Measurements from ENCODE around the gene PRPF18. TPM values are rescaled to one million over a fixed set of nuclear protein-coding genes. Genes with fewer than 3 reads are reported as not detected.

PRPF18 gene
- total RNA-seq, 1 experiment from 2014 or later, result 18.9 TPM

- Histone ChIP-seq H3K4me3 (no peak overlapping the region), H3F3A (ENCODE audit: insufficient read depth, low read depth) (no peaks in the 10 kb centered on the region), H3K27ac (no peak overlapping the region), H3K79me2 (ENCODE audit: low read depth) (no peaks in the 10 kb centered on the region), H3K36me3 (ENCODE audit: low read depth) (peaks cover 5% of the 10 kb centered on the region; the same call in 1 of the 2 replicates), H3K9me3 (ENCODE audit: insufficient read depth, low read depth) (no peaks in the 10 kb centered on the region), H3K4me2 (no peak overlapping the region), H3K4me1 (replicated peaks; ENCODE audit: insufficient read depth) (no peaks in the 10 kb centered on the region), H3K9me2 (ENCODE audit: insufficient read depth) (no peaks in the 10 kb centered on the region), H2AFZ (no peak overlapping the region), H4K20me1 (ENCODE audit: insufficient read depth) (no peaks in the 10 kb centered on the region; the same call in 1 of the 2 replicates), H3K27me3 (ENCODE audit: insufficient read depth, low read depth) (no peaks in the 10 kb centered on the region)
- TF ChIP-seq, protein P1, sequence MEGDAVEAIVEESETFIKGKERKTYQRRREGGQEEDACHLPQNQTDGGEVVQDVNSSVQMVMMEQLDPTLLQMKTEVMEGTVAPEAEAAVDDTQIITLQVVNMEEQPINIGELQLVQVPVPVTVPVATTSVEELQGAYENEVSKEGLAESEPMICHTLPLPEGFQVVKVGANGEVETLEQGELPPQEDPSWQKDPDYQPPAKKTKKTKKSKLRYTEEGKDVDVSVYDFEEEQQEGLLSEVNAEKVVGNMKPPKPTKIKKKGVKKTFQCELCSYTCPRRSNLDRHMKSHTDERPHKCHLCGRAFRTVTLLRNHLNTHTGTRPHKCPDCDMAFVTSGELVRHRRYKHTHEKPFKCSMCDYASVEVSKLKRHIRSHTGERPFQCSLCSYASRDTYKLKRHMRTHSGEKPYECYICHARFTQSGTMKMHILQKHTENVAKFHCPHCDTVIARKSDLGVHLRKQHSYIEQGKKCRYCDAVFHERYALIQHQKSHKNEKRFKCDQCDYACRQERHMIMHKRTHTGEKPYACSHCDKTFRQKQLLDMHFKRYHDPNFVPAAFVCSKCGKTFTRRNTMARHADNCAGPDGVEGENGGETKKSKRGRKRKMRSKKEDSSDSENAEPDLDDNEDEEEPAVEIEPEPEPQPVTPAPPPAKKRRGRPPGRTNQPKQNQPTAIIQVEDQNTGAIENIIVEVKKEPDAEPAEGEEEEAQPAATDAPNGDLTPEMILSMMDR (conservative IDR thresholded peaks at IDR 0.05), result no peak
- TF ChIP-seq EZH2 (IDR thresholded peaks at IDR 0.05; ENCODE audit: low read depth), result no peak
- DNase-seq, result no peak
- CTCF ChIA-PET, result no interaction called here
- BruUV-seq (replicated peaks), result no TSS peak
- intact Hi-C loops (cut with micrococcal nuclease; ENCODE audit: unreplicated experiment), result no loop called here
- POLR2A ChIA-PET (ENCODE audit: unreplicated experiment), result no interaction called here
Observed at GRCh38 chr10:13648425-13648824, 61.7 kb downstream of the PRPF18 start.

GRCh38 chr10:13649844-13650520 is 63.2 kb downstream of the PRPF18 start:
- H3K27me3 ChIP-seq (ENCODE audit: insufficient read depth, low read depth), result no peaks in the 10 kb centered on the region
- no peaks in the 10 kb centered on the region for H3K9me2 ChIP-seq (ENCODE audit: insufficient read depth)
- no peaks in the 10 kb centered on the region for H3K9me3 ChIP-seq (ENCODE audit: insufficient read depth, low read depth)
- H3K79me2 ChIP-seq (ENCODE audit: low read depth), result no peaks in the 10 kb centered on the region
- BruUV-seq (replicated peaks), result no TSS peak
- CTCF ChIA-PET, result no interaction called here
- no peak overlapping the region for H3K4me3 ChIP-seq
- no peaks in the 10 kb centered on the region for H3K4me1 ChIP-seq (replicated peaks; ENCODE audit: insufficient read depth)
- no peaks in the 10 kb centered on the region for H3F3A ChIP-seq (ENCODE audit: insufficient read depth, low read depth)
- intact Hi-C loops (cut with micrococcal nuclease; ENCODE audit: unreplicated experiment), result no loop called here
- no peak overlapping the region for H2AFZ ChIP-seq
- DNase-seq, result no peak
- no peaks in the 10 kb centered on the region; the same call in 1 of the 2 replicates for H4K20me1 ChIP-seq (ENCODE audit: insufficient read depth)
- no peak for TF ChIP-seq EZH2 (IDR thresholded peaks at IDR 0.05; ENCODE audit: low read depth)
- TF ChIP-seq, protein P1 (conservative IDR thresholded peaks at IDR 0.05), result no peak
- POLR2A ChIA-PET (ENCODE audit: unreplicated experiment), result no interaction called here
- H3K4me2 ChIP-seq, result no peak overlapping the region
- H3K36me3 ChIP-seq (ENCODE audit: low read depth), result peaks cover 5% of the 10 kb centered on the region; the same call in 1 of the 2 replicates
- H3K27ac ChIP-seq, result no peak overlapping the region

DNA sequence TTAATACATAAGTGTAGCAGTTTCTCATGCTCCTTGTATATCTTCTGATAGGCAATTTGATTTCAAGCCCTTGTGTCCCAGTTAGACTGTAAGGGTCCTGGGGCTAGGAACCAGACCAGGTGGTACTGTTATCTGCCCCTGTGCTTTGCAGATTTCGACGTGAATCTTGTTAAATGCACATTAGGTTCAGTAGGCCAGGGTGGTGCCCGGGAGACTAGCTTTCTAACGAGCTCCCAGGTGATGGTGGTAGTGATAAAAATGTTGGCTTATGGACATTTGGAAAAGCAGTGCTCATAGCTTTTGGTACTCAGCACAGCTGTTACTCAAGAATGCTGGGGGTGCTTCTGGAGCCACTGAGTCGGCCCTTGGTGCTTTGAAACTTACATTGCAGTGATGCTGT is 64.2 kb downstream of the PRPF18 start:
- no peaks in the 10 kb centered on the region for H3K9me2 ChIP-seq (ENCODE audit: insufficient read depth)
- H3K4me3 ChIP-seq, result no peak overlapping the region
- no peak overlapping the region for H3K27ac ChIP-seq
- DNase-seq, result no peak
- H3K4me1 ChIP-seq (replicated peaks; ENCODE audit: insufficient read depth), result no peaks in the 10 kb centered on the region
- BruUV-seq (replicated peaks), result no TSS peak
- intact Hi-C loops (cut with micrococcal nuclease; ENCODE audit: unreplicated experiment), result no loop called here
- H3K36me3 ChIP-seq (ENCODE audit: low read depth), result peaks cover 5% of the 10 kb centered on the region; the same call in 1 of the 2 replicates
- no peaks in the 10 kb centered on the region for H3K9me3 ChIP-seq (ENCODE audit: insufficient read depth, low read depth)
- ChIA-PET CTCF (no interaction called here), POLR2A (ENCODE audit: unreplicated experiment) (no interaction called here)
- H2AFZ ChIP-seq, result no peak overlapping the region
- no peaks in the 10 kb centered on the region for H3F3A ChIP-seq (ENCODE audit: insufficient read depth, low read depth)
- no peaks in the 10 kb centered on the region for H3K27me3 ChIP-seq (ENCODE audit: insufficient read depth, low read depth)
- no peaks in the 10 kb centered on the region for H3K79me2 ChIP-seq (ENCODE audit: low read depth)
- H3K4me2 ChIP-seq, result no peak overlapping the region
- no peak for TF ChIP-seq EZH2 (IDR thresholded peaks at IDR 0.05; ENCODE audit: low read depth)
- TF ChIP-seq, protein P1 (conservative IDR thresholded peaks at IDR 0.05), result no peak
- H4K20me1 ChIP-seq (ENCODE audit: insufficient read depth), result no peaks in the 10 kb centered on the region; the same call in 1 of the 2 replicates

All from PC-9 (cell line).